Activated naive CD4-positive, alpha-beta T cell treated with anti-CD3 and anti-CD28 coated beads for 36 hours (primary cell): ENCODE results near the gene TMEM150A. TPM values are rescaled to one million over a fixed set of nuclear protein-coding genes. Genes with fewer than 3 reads are reported as not detected.
"Not testable (repeated sequence)": the region's sequence is repeated elsewhere in the genome, so short reads cannot be mapped to it uniquely, and the experiment has no call there.

ENCODE experiments used
- CTCF ChIA-PET: fragments of 350-600 bp; sonication (Branson Sonifier 250); formaldehyde crosslinking; loops from one replicate; lab custom pipeline; 2021; ENCODE audit warnings: antibody characterized with exemption; lab: Charles Lee
- DNase-seq: peaks from one replicate; pipeline ENCODE4 v3.0.0-alpha.2; 2020
- H3K27ac Mint-ChIP-seq: one replicate; pipeline ENCODE4 v1.8.0; 2021; ENCODE audit warnings: mild to moderate bottlenecking, mixed read lengths
- H3K27me3 Mint-ChIP-seq: one replicate; pipeline ENCODE4 v1.8.0; 2021; ENCODE audit warnings: low read depth, mixed read lengths
- H3K36me3 Mint-ChIP-seq: one replicate; pipeline ENCODE4 v1.8.0; 2021; ENCODE audit warnings: low read depth, mixed read lengths
- H3K4me1 Mint-ChIP-seq: one replicate; pipeline ENCODE4 v1.8.0; 2021; ENCODE audit warnings: low read depth, mixed read lengths
- H3K4me3 Mint-ChIP-seq: one replicate; pipeline ENCODE4 v1.8.0; 2021; ENCODE audit warnings: mild to moderate bottlenecking, moderate library complexity, mixed read lengths
- H3K9me3 Mint-ChIP-seq: one replicate; pipeline ENCODE4 v1.8.0; 2021; ENCODE audit warnings: mixed read lengths
- intact Hi-C: fragments of 100-400 bp; cut with micrococcal nuclease; formaldehyde crosslinking; loops from one replicate; pipeline ENCODE4 v1.15.1; 2023
- total RNA-seq, 2 experiments: library from RNA; stranded (reverse); gene quantifications; one replicate each; pipeline ENCODE4 v1.2.3, GENCODE V29; 2021

TMEM150A gene
- total RNA-seq, 2 experiments from 2014 or later, result 0.55 to 0.67 TPM

DNA sequence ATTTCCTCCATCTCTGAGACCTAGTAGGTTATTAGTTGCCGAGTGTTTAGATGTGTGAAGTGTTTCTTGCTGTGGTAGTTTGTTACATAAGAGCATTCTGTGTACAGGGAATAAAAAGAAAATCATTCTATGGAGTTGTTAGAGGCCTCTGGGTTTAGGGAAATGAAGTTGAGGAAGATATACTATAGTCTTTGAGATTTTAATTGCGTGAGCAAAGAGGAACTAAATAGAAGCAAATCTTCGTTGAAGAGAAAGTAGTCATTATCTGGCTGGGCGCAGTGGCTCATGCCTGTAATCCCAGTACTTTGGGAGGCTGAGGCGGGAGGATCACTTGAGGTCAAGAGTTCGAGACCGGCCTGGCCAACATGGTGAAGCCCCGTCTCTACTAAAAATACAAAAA is 32.5 kb upstream of the TMEM150A start:
- Mint-ChIP-seq H3K27ac (no peak overlapping the region), H3K27me3 (no peaks in the 10 kb centered on the region), H3K9me3 (no peaks in the 10 kb centered on the region), H3K4me1 (peaks cover 9% of the 10 kb centered on the region), H3K4me3 (no peak overlapping the region), H3K36me3 (peaks cover 58% of the 10 kb centered on the region)
- intact Hi-C loops, result no loop called here
- DNase-seq, result no peak
- CTCF ChIA-PET, result interaction anchor here (1.0 to 4.6 kb wide), 3 partner anchors 14 to 198 kb away, joined by 6 to 75 read pairs (median 25); no protein-coding TSS in a partner anchor

DNA sequence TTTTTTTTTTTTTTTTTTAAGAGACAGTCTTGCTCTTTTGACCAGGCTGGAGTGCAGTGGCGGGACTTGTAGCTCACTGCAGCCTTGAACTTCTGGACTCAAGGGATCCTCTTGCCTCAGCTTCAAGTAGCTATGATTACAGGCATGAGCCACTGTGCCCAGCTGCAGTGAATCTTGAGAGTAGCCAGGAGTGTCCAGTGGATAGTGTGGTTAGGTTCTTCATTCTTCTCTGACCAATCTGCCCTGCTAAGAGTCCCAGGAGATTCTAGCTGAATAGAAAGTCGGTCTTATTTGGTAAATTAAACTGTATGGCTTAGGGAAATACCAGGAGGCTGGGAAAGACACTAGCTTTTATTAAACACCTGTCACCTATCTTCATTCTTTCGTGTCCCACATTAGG is 28.8 kb upstream of the TMEM150A start:
- peaks cover 54% of the 10 kb centered on the region for H3K36me3 Mint-ChIP-seq
- H3K9me3 Mint-ChIP-seq, result no peaks in the 10 kb centered on the region
- no peaks in the 10 kb centered on the region for H3K27me3 Mint-ChIP-seq
- intact Hi-C loops, result no loop called here
- H3K4me3 Mint-ChIP-seq, result no peak overlapping the region
- DNase-seq, result no peak
- H3K27ac Mint-ChIP-seq, result no peak overlapping the region
- CTCF ChIA-PET, result interaction anchor here (0.6 to 0.7 kb wide), 2 partner anchors 22 to 79 kb away, joined by 3 read pairs; no protein-coding TSS in a partner anchor
- H3K4me1 Mint-ChIP-seq, result peaks cover 19% of the 10 kb centered on the region

DNA sequence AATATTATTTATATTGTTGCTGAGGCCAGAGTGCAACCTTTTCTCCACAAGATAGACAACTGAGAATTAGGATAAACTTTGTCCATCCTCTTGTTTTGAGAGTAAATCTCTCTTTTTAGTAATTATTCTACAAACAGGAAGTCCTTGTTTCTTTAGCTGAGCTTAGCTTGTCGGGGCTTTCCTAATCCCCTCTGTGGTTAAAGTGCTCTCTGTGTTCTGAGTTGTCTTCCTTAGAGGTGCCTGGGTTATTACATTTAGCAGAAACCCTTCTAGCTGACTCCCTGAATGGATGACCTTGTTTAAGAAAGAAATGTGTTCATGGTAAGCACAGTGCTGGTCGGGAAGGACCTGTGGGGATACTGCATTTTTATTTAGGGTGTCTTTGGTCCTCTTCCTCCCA is 26.2 kb upstream of the TMEM150A start:
- Mint-ChIP-seq H3K36me3 (peaks cover 60% of the 10 kb centered on the region), H3K27ac (peak overlapping the region; percentile 74), H3K4me1 (peaks cover 16% of the 10 kb centered on the region), H3K9me3 (no peaks in the 10 kb centered on the region), H3K27me3 (no peaks in the 10 kb centered on the region), H3K4me3 (no peak overlapping the region)
- intact Hi-C loops, result no loop called here
- CTCF ChIA-PET, result interaction anchor here (0.5 to 10.5 kb wide), 3 partner anchors 9 to 479 kb away, joined by 3 to 103 read pairs (median 4); no protein-coding TSS in a partner anchor
- DNase-seq, result no peak

DNA sequence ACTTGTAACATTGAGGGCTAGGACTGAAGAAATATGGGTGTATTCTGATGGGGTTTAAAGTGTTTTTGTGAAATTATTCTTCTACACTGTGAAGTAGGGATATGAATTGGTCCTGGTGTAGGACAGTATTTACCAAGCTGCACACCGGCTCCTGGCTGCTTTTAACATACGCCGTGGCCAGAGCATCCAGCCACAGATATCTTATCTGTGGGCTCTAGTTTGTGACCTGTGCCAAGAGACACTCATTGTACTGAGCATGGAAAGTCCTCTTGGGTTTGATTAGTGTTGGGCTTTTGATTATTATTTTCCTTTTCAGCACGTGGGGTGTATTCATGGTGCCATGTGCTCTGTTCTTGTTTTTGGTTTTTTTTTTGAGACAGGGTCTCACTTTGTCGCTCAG is 21.5 kb upstream of the TMEM150A start:
- H3K9me3 Mint-ChIP-seq, result no peaks in the 10 kb centered on the region
- no peak for DNase-seq
- peaks cover 16% of the 10 kb centered on the region for H3K4me1 Mint-ChIP-seq
- intact Hi-C loops, result no loop called here
- peaks cover 48% of the 10 kb centered on the region for H3K36me3 Mint-ChIP-seq
- no peaks in the 10 kb centered on the region for H3K27me3 Mint-ChIP-seq
- CTCF ChIA-PET, result interaction anchor here (10.5 kb wide), 1 partner anchor 13 kb away, joined by 103 read pairs; no protein-coding TSS in a partner anchor
- no peak overlapping the region for H3K4me3 Mint-ChIP-seq
- H3K27ac Mint-ChIP-seq, result peak overlapping the region; percentile 5

DNA sequence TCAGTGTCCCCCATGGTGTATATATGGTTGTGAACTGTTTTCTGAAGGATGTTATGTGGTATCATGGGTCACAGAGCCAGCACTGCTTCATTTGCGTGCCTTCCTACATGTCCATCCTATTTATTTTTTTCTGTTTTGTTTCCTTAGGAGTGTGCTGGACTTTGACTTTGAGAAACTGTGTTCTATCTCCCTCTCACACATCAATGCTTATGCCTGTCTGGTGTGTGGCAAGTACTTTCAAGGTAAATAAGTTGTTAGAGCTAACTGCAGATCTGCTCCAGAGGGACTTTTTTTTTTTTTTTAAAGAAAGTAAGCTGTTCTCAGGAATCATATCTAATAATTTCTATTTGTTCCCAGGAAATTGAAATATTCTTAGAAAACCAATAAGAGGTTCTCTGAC is 18.8 kb upstream of the TMEM150A start:
- DNase-seq, result no peak
- intact Hi-C loops, result no loop called here
- CTCF ChIA-PET, result interaction anchor here (10.5 kb wide), 1 partner anchor 16 kb away, joined by 103 read pairs; no protein-coding TSS in a partner anchor
- Mint-ChIP-seq H3K4me3 (no peak overlapping the region), H3K27me3 (no peaks in the 10 kb centered on the region), H3K9me3 (no peaks in the 10 kb centered on the region), H3K4me1 (peaks cover 21% of the 10 kb centered on the region), H3K27ac (no peak overlapping the region), H3K36me3 (peaks cover 45% of the 10 kb centered on the region)

DNA sequence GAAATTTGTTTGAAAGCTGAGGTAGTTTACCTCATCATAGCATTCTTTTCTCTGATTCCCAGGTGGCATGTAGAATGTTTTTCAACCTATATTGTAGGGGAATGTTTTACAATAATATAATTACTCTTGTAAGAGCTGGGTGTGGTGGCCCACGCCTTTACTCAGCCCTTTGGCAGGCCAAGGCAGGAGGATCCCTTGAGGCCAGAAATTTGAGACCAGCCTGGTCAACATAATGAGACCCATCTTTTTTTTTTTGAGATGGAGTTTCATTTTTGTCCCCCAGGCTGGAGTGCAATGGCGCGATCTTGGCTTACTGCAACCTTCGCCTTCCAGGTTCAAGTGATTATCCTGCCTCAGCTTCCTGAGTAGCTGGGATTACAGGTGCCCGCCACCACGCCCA is 17.1 kb upstream of the TMEM150A start:
- no peak for DNase-seq
- Mint-ChIP-seq H3K4me1 (peaks cover 21% of the 10 kb centered on the region), H3K27ac (no peak overlapping the region), H3K27me3 (no peaks in the 10 kb centered on the region), H3K9me3 (no peaks in the 10 kb centered on the region), H3K4me3 (no peak overlapping the region), H3K36me3 (peaks cover 34% of the 10 kb centered on the region)
- CTCF ChIA-PET, result interaction anchor here (0.8 to 10.5 kb wide), 3 partner anchors 14 to 68 kb away, joined by 3 to 103 read pairs (median 3); no protein-coding TSS in a partner anchor
- intact Hi-C loops, result loop anchor here (5.0 to 10.0 kb wide), 3 partner anchors 418 to 825 kb away; partner anchors contain the start of genes KDM3A, POLR1A and PTCD3

DNA sequence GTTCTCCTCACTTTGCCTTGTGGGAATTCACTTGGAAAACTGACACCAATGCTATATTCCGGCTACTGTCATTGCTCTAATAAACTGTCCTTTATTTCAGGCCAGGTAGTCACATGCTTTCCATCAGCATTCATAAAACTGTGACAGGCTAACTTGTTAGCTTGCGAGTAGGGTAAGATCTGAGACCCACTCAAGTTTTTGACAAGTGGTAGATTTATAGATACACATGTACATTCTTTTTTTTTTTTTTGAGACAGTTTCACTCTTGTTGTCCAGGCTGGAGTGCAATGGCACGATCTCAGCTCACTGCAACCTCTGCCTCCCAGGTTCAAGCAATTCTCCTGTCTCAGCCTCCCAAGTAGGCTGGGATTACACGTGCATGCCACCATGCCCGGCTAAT is 15.2 kb upstream of the TMEM150A start:
- intact Hi-C loops, result loop anchor here (5.0 to 10.0 kb wide), 3 partner anchors 420 to 827 kb away; partner anchors contain the start of genes KDM3A, POLR1A and PTCD3
- H3K27me3 Mint-ChIP-seq, H3K27ac Mint-ChIP-seq, H3K9me3 Mint-ChIP-seq, DNase-seq: not testable (repeated sequence)
- peaks cover 21% of the 10 kb centered on the region for H3K4me1 Mint-ChIP-seq
- H3K36me3 Mint-ChIP-seq, result peaks cover 19% of the 10 kb centered on the region
- peak overlapping the region; percentile 96 for H3K4me3 Mint-ChIP-seq
- CTCF ChIA-PET, result interaction anchor here (1.9 kb wide), 1 partner anchor 19 kb away, joined by 14 read pairs; no protein-coding TSS in a partner anchor

DNA sequence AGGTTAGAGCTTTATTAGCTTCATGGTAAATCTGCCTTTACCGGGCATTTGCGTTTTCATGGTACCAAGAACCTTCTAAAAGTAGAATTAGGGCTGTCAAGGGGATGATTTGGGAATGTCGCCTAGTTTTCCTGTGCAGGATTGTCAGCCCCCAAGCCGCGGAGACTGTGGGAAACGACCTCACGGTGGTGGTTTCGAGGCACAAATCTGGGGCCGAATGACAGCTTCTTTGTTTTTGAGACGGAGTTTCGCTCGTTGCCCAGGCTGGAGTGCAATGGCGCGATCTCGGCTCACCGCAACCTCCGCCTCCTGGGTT is 12.9 kb upstream of the TMEM150A start:
- DNase-seq, result no peak
- H3K27me3 Mint-ChIP-seq, result no peaks in the 10 kb centered on the region
- intact Hi-C loops, result loop anchor here (5.0 to 10.0 kb wide), 3 partner anchors 422 to 829 kb away; partner anchors contain the start of genes KDM3A, POLR1A and PTCD3
- H3K27ac Mint-ChIP-seq, result peak overlapping the region; percentile 94
- H3K4me3 Mint-ChIP-seq, result peak overlapping the region; percentile 96
- CTCF ChIA-PET, result interaction anchor here (1.5 kb wide), 1 partner anchor 22 kb away, joined by 3 read pairs; no protein-coding TSS in a partner anchor
- peaks cover 28% of the 10 kb centered on the region for H3K4me1 Mint-ChIP-seq
- no peaks in the 10 kb centered on the region for H3K9me3 Mint-ChIP-seq
- H3K36me3 Mint-ChIP-seq, result peaks cover 14% of the 10 kb centered on the region

DNA sequence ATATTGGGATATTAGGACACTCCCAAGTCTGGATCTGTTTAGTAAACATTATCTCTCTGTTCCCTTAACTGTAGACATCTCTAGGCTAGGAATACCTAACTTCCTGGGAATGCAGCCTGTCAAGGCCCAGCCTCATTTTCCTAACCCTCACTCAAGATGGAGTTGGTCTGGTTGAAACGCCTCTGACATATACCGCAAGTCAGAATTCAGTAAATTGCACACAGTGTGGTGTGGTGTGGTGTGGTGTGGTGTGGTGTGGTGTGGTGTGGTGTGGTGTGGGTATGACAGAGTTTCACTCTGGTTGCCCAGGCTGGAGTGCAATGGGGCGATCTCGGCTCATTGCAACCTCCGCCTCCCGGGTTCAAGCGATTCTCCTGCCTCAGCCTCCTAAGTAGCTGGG is 12.3 kb upstream of the TMEM150A start:
- H3K9me3 Mint-ChIP-seq, H3K4me3 Mint-ChIP-seq, H3K27me3 Mint-ChIP-seq, DNase-seq, H3K27ac Mint-ChIP-seq: not testable (repeated sequence)
- H3K4me1 Mint-ChIP-seq, result peaks cover 34% of the 10 kb centered on the region
- H3K36me3 Mint-ChIP-seq, result peaks cover 18% of the 10 kb centered on the region
- CTCF ChIA-PET, result interaction anchor here (1.5 to 1.7 kb wide), 2 partner anchors 22 to 23 kb away, joined by 3 to 5 read pairs; no protein-coding TSS in a partner anchor
- intact Hi-C loops, result loop anchor here (5.0 to 10.0 kb wide), 4 partner anchors 423 to 948 kb away; partner anchors contain the start of genes CHMP3, KDM3A, POLR1A and PTCD3

DNA sequence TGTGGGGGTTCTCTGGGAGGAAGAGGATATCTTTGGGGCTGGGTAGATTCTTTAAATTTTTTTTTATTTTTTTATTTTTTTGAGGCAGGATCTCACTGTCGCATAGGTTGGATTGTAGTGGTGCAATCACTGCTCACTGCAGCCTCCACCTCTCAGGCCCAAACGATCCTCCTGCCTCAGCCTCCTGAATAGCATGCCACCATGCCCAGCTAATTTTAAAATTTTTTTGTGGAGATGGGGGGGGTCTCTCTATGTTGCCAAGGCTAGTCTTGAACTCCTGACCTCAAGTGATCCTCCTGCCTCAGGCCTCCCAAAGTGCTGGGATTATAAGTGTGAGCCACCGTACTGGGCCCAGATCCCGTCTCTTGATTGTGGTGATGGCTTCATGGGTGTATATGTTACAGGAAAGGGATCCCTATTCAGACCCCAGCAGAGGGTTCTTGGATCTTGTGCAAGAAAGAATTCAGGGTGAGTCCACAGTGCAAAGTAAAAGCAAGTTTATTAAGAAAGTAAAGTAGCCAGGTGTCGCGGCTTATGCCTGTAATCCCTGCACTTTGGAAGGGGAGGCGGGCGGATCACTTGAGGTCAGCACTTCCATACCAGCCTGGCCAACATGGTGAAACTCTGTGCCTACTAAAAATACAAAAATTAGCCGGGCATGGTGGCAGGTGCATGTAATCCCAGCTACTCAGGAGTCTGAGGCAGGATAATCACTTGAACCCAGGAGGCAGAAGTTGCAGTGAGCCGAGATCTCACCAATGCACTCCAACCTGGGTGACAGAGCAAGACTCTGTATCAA is 11.4 kb upstream of the TMEM150A start:
- H3K27ac Mint-ChIP-seq, result peak overlapping the region; percentile 42
- H3K4me3 Mint-ChIP-seq, result no peak overlapping the region

DNA sequence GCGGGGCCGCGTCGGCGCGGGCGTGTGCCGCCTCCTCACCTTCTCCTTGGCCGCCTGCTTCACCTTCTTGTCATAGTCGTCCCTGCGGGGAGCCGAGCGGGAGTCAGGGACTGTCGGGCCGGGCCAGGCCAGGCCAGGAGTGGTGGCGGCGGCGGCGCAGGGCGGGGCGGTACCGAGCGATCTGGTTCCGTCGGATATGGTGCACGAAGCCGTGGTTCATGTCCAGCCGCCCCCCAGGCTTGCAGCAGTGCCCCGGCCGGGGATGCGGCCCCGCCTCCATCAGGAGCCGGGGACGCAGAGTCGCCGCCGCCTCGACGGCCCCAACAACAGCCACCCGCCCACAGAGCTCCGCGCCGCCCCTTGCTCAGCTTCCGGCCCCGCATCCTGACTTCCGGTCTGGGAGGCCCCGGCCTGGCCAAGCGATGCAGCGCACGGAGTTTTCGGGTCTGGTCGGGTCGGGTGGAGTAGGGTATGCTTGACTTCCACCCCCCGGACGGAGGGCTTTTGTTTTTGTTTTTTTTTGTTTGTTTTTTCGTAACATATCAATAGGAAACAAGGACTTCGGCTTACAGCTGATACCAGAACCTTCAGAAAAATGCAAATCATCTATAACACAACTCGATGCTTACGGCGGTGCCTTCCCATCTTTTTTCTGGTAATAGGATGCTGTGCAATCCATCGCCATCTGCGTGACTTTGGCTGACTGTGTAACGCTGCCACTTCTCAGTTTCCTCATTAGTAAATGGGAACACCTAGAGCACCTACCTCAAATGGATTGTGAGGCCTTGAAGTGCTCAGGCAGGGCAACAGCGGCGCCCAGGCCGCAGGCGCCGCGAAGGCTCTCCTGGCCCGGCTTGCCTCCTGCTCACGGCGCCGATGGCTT is 9.4 kb upstream of the TMEM150A start, which contains the start of gene C2orf68:
C2orf68 (minus strand) TSS at position 362 of the 883 bp plus-strand sequence; CDS start at position 280, 82 bp downstream.
- Mint-ChIP-seq H3K27me3 (no peaks in the 10 kb centered on the region), H3K36me3 (peaks cover 20% of the 10 kb centered on the region), H3K4me1 (peaks cover 25% of the 10 kb centered on the region), H3K9me3 (no peaks in the 10 kb centered on the region), H3K27ac (peak within 1 kb of the TSS; percentile 94), H3K4me3 (peak within 1 kb of the TSS; percentile 98)
- CTCF ChIA-PET, result interaction anchor here (0.5 to 1.3 kb wide), 4 partner anchors 9 to 1142 kb away, joined by 3 to 6 read pairs (median 4); no protein-coding TSS in a partner anchor
- intact Hi-C loops, result loop anchor here (1.0 to 10.0 kb wide), 8 partner anchors 10 to 950 kb away; partner anchors contain the start of genes CHMP3, ELMOD3, GGCX and KDM3A
- DNase-seq, result peak; percentile 93

More for the DNA sequence above, 11.4 kb upstream of the TMEM150A start:
- Mint-ChIP-seq H3K36me3 (peaks cover 22% of the 10 kb centered on the region), H3K27me3 (no peaks in the 10 kb centered on the region), H3K4me1 (peaks cover 36% of the 10 kb centered on the region), H3K9me3 (no peaks in the 10 kb centered on the region)
- no peak for DNase-seq
- intact Hi-C loops, result loop anchor here (2.0 to 10.0 kb wide), 4 partner anchors 29 to 948 kb away; partner anchors contain the start of genes CHMP3, KDM3A, POLR1A and PTCD3
- CTCF ChIA-PET, result interaction anchor here (1.7 kb wide), 1 partner anchor 24 kb away, joined by 5 read pairs; no protein-coding TSS in a partner anchor
